Umbilical cord (tissue), 2 donors: ENCODE data around the gene COL15A1. TPM values are rescaled to one million over a fixed set of nuclear protein-coding genes. Genes with fewer than 3 reads are reported as not detected.
A peak's percentile ranks its signal among the peaks of the same experiment; 100 is the strongest.

ENCODE experiments used
- DNase-seq: peaks from one replicate; pipeline ENCODE4 v3.0.0-alpha.2; 2015; ENCODE audit warnings: low spot score
- total RNA-seq: library from RNA; depleted of rRNA; stranded (reverse); fragments of >200 nt; gene quantifications from one replicate; pipeline ENCODE4 v1.2.3, GENCODE V29; 2014; ENCODE audit warnings: low replicate concordance; ENCODE audit not compliant: insufficient read depth

COL15A1 gene
- total RNA-seq, 1 donor from 2014 or later: 348 TPM

DNA sequence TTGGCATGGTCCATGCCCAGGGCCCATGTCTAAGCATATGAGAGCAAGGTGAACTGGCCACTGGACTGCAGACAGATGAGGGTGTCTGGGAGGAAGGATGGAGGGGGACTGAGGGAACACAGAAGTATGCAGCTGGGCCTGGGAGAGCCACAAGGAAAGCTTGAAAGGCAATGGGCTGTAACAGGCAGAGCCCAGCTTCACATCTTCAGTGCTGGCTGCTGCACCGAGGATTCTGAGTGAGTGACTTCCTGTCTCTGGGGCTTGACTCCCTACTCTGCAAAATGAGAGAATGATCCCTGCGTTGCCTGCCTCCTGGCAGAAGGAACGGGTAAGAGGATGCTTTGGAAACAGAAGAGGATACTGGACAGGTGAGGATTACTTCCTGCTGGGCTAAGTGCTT, 29.0 kb downstream of the COL15A1 start:
- no peak for DNase-seq

DNA sequence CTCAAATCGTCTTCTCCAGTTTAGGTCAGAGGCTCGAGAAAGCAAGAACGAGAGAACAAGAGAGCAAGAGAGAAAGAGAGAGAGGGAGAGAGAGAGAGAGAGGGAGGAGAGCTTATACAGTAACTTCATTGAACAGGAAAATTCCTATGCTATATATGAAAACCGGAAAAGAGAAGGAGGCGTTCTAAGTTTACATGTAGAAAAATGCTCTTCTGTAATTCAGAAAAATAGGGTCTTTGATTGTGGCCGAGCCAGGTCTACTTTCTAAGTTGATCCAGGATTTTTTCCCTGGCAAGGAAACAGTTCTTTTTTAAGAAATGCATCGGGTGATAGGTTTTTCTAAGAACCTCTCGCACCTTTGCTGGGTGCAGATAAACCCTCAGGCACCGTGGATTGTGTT, 29.5 kb downstream of the COL15A1 start:
- DNase-seq: no peak

DNA sequence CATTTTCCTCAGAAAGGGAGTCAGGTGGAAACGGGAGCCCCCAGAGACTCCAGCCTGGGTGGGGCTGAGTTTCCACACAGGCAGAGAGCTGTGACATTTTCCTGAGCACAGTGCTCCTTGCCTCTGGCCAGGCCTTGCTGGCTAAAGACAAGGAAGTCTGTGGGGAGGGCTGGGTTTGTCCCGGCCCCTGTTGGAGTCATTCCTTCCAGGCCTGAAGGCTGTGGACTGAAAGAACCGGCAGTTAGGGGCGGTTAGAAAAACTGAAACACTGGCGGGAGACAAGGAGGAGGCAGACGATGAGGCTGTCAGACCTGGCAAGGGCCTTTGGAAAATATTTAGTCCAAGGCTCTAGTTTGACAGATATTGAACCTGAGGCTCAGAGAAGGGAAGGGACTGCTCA, 29.9 kb downstream of the COL15A1 start:
- DNase-seq: peak; percentile 58

DNA sequence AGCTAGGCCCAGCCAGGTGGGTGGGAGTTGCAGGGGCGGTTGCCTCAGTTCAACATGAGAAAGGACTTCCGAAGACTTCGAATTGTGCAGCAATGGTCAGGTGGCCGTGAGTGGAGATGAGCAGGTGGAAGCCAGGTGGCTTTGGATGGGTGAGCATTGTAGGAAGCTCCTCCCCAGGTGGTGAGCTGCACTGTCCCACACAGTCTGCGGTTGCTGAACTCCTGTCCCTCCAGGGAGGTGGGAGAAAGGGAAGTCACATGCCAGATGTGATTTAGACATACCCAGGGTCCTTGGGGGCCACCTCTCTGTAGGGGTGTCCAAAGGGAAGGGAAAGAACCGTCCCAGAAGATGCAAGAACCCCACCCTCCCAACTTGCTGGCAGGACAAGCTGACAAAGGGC, 30.4 kb downstream of the COL15A1 start:
- no peak for DNase-seq

DNA sequence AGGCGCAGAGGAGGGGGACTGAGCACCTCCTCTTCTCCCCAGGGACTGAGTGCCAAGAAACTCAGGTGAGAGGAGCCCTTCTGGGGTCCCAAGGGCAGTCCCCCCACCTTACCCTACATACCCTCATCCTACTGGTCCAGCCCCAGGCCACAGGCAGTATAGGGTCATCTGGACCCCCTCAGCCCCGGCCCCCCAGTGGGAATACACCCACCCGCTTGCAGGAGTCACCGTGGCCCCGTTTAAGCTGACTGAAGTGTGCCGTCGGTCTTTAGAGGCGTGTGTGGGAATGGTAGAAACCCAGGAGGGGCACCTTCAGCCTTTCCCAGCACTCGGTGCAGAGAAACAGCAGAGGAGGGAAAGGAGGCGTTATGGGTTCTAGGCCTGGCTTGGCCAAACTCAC, 30.8 kb downstream of the COL15A1 start:
- no peak for DNase-seq

DNA sequence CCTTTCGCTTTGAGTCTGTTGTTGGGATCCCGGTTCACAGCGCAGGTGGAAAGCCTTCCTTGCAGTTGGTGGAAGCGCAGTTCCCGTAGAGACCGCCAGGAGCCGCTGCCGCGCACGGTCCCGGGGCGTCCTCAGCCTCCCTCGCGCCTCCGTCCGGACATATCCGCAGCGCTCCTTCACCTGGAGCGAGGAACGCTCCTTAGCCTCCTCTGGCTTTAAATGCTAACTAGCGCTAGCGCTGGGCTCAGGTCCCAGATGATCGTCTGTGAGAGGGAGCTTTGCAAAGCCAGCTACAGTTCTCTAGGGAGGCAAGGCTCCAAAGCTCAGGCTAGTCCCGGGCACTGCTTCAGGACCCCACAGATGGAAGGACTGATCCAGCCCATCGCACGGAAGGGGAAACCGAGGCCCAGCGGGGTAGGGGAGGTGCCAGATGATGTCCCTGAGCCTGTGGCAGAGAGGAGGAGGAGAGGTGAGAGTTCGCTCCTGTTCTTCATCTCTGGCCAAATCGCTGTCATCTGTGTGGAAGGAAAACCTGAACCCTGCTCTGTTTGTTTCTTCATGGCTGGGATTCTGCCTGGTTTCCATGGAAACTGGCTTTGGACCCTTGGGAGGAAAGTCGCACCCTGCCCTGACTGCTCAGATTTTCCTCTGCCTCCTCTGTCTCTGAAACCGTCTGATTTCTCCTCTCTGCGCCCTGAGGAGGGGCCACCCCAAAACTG, 31.4 kb downstream of the COL15A1 start:
- DNase-seq: peak; percentile 64

DNA sequence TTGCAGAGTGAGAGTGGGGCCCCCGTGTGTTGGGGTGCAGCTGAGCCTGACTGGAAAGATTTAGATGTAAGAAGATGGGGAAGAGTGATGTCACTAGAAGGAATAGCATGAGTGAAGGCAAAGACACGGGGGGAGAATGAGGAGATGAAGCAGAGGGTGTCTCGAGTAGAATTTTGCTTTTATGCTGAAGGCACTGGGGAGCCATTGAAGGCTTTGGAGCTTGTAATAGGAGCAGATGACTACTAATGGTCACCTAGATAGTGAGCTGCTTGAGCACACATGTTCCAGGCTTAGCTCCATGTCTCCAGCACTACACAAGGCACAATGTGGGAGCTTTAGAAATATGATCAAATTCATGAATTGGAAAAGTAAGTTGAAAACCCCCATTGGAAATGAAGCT, 32.1 kb downstream of the COL15A1 start:
- DNase-seq: no peak

DNA sequence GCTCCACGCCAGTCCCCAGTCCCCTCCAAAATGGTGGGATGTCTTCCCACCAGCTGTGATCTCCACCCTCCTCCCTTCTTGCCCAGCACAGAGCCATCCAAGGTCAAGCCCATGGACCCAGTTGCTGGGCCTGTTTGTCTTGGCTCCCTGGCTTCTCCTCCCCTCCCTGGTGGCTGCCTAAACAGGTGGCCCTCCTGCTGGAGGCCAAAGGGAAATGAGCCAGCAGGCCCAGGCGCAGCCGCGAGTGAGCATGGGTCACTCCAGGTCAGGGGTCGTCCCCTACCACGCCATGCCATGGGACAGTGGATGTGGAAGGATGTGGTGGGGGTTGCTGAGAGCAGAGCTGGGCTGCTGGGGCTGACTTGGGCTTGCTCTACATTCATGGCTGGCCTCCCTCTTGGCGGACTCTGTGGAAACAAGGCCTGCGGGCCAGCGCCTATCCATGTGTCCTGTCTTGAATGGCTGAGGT, 33.6 kb downstream of the COL15A1 start:
- no peak for DNase-seq

DNA sequence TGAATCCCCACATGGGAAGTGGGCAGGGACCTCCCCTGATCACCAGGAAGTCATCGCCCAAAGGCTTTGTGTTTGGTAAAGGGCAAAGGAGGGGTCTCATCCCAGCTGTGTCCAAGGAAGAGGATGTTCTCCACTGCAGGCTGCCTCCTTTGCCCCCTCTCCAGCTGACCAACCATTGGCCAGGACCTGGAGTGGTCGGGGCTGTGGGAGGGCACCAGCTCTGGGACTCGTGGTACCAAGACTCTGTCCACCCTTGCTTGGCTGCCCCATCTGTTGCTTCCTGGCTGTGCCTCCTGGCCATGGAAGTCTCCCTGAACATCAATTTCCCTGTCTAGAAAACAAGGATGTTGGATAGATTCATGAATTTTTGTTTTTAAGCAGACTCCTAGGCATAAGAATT, 34.1 kb downstream of the COL15A1 start:
- DNase-seq: no peak

DNA sequence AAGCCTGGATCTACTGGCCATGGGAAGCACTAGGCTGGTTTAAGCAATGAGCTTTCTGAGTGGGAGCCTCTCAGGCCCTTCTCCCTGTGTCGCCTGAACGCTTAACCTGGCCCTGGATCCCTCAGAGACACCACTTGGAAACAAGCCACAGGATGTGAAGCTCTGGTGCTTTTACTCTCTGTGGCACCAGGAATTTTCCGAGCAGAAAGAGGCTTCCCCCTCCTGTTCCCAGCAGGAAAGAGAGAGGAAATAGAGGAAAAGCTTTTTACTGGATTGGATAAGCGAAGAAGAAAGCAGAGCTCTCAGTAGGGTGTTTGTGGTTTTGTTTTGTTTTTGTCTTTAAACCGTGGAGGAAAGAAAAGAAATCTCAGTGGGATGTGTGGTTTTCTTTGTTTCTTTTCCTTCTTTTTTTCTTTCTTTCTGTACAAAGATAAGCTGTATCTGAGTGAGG, 34.5 kb downstream of the COL15A1 start:
- DNase-seq: no peak

DNA sequence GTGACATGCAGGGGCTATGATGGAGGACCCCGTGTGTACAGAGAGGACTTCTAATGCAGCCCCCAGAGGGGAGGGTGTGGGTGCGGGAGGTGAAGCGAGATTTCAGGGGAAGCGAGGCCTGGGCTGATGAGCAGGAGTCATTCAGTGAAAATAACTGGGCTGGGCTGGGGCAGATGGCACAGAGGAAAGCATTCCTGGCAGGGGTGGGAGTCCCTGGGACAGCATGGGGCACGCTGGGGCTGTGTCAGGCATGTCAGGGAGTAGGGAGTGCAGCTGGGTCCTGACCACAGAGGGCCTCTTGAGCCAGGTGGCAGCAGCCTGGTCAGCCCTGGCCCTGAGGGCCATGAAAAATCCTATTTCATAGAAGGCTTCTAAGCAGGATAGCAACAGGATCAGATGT, 36.6 kb downstream of the COL15A1 start:
- DNase-seq: no peak

DNA sequence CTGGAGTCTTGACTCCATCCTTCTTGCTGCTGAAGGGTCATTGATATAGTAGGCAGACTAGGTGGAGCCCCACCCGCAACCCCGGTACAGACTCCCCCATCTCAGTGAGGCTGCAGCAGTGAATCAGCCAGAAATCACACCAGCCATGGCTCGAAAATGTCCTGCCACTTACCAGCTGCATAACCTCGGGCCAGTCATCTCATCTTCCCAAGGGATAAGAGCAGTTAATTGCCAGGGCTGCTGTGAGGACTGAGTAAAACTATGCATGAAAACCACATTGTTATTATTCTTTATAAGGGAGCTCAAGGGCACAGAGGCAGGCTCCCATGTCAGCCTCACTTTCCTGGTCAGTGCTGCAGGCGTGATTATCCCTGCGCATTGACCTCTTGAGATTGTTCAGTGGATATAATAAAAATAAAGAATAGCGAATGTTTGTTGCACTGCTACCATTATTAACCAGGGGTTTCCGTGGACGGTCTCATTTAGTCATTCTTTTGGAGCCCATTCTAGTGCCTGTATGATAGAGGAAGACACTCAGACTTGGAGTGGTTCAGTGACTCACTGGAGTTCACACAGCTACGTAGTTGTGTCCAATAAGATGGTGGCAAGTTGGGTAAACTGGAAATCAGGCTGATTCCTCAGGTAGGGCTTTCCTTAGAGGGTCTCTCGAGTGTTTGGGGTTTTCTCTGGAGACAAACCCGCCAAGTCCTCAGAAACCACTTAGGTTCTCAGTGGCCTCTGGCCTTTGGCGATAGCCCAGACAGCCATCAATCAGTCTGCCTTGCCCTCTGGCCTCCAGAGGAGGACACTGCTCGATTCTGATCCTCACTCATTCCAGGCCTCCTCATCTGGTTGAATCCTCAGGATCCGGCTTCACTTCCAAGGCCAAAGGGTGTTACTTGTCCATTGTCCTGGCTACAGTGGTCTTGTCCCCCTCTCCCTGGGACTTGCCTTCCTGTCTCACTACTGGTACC, 39.9 kb downstream of the COL15A1 start:
- DNase-seq: no peak

DNA sequence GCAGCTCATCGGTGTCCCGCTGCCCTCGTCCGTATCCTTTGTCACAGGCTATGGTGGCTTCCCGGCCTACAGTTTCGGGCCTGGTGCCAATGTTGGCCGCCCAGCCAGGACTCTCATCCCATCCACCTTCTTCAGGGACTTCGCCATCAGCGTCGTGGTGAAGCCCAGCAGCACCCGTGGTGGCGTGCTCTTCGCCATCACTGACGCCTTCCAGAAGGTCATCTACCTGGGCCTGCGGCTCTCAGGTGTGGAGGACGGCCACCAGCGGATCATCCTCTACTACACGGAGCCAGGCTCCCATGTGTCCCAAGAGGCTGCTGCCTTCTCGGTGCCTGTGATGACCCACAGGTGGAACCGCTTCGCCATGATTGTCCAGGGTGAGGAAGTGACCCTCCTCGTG, 41.9 kb downstream of the COL15A1 start:
- no peak for DNase-seq

DNA sequence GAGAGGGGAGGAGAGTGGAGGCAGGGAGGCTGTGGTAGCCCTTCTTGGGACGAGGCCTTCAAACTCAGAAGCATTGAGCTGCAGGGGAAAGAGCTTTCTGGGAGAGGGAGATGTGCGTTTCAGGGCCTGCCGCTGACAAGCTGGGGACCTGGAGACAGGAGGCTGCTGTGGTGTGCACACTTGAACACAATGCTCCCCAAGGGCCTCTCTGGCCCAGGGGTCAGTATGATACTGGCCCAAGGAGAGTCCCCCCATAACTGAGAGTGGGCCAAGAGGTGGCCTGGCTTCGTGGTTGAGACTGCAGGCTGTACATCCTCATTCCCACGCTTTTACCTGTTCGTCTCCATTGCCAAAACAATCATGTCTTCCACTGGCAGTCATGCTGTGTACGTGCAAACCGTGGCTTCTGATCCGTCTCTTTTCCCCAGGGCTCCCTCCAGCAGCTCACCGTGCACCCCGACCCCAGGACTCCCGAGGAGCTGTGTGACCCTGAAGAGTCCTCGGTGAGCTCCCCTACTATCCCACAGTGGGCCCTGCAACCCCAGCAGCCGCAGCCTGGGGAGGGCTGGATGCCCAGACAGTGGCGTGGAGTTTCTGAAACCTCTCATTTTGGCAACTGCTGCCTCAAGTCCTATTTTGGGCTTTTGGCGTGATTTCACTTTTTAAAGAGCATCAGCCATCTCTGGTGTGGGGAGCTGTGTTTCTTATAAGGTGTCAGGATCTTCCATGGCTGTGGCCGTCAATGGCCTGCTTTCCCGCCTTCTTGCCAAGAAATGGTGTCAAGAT, 43.4 kb downstream of the COL15A1 start:
- no peak for DNase-seq

DNA sequence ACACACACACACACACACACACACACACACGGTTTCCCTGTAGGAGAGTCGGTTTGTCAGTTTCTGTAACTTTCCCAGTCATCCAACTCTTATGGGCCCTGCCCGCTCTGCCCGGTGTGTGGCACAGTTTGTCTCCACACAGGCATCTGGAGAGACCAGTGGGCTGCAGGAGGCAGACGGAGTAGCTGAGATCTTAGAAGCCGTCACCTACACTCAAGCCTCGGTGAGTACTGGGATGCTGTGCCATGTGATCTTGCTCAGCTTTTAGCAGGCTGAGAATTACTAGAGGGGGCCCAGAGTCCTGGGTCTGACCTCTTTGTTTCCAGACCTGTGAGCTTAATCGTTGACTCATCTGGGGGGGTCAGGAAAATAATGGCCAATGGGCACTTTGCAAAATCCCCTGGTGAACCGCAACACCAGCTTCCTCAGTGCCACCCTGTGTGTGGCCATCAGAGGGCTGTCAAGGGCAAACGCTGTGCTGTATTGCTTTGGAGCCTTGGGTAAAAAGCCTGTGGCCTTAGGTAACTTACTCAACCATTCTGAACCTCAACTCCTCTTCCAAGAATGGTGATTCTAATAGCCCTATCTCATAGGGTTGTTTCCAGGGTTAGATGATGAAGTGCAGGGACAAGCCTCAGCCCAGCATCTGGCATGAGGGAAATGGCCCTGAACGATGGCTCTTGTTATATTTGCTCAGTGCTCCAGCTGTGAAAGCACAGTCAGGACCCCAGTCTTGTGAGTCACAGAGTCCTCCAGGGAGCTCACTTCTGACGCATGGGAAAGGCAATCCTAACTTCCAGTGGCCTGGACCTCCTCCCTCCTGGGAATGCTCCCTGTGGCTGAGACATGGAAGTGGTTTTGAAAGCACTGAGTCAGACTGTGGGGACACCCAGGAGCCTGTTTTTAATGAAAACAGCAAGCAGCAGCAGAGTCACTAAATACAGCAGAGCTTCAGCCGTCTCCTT, 45.6 kb downstream of the COL15A1 start:
- peak; percentile 77 for DNase-seq

DNA sequence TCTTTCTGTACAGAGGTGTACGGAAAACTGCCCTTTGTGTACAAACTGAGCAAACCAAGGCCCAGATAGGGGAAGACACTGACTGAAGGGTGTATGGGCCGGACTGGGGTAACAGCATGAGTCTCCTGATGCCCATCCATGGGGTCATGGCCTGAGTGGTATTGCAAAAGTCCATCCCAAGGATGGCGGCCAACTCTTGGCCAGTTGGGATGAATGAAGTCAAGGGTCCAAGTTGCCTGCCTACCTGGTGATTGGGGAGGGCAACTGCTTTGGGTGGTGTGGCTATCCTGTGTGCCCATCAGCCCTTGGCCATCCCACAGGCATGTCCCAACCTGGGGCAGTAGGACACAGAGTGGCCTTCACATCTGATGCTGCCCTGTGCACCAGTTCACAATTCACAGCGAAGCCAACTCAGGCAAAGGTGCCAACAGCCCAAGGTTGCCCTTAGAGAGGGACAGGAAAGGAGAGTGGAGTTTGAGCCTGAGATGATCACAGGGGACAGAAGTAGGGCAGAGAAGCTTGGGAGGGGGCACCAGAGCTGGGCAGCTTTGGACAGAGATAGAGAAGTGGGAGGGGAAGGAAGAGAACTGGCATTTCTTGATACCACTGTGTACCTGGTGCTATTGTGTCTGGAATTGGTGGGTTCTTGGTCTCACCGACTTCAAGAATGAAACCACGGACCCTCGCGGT, 46.6 kb downstream of the COL15A1 start:
- no peak for DNase-seq

DNA sequence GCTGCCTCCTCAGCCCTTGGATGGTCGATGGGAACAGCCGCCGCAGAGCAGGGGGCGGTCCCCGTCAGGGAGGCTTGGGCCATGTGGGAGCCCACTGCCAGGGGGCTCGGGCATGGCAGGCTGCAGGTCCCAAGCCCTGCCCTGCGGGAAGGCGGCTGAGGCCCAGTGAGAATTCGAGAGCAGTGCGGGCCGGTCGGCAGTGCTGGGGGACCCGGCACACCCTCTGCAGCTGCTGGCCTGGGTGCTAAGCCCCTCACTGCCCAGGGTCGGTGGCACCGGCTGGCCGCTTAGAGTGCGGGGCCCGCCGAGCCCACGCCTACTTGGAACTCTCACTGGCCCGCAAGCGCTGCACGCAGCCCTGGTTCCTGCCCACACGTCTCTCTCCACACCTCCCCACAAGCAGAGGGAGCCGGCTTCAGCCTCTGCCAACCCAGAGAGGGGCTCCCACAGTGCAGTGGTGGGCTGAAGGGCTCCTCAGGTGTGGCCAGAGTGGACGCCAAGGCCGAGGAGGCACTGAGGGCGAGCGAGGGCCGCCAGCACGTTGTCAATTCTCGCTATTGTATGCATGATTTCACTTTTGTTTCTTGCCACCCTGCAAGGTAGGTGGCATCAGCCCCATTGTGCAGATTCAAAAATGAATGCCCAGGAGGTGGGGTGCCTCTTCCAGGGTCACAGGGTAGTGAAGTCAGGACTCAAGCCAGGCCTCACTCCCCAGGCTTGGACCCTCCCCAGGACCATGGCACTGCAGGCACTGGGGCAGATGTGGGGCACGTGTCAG, 48.6 kb downstream of the COL15A1 start:
- no peak for DNase-seq

DNA sequence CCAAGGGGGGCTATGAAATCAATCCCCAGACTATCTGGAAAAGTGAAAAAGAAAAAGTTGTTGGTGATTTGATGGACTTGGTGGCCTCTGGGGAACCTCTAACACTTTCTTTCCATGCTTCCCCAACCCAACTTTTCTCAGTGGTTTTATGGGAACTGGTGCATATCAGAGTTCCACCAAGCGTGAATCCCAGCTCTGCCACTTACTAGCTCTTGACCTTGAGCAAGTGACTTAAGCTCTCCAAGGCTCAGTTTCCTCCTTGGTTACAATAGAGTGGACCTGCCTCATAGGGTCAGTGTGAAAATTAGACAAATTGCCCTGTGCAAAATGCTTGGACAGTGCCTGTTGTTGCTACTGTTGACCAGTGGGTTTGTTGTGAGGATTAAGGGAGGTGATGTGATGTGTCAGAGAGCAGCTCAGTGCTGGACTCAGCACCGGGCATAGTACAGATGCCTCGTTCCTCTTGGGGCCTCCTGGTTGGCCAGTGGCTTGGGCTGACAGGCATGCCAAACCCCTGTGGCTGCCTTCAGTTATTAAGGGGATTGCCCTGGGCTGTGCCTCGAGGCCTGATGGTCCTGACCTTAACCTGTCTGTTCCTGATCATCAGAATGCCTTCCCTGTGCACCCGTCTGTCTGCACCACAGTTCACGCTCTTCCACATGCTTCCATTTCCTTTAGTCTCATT, 49.3 kb downstream of the COL15A1 start:
- DNase-seq: no peak

DNA sequence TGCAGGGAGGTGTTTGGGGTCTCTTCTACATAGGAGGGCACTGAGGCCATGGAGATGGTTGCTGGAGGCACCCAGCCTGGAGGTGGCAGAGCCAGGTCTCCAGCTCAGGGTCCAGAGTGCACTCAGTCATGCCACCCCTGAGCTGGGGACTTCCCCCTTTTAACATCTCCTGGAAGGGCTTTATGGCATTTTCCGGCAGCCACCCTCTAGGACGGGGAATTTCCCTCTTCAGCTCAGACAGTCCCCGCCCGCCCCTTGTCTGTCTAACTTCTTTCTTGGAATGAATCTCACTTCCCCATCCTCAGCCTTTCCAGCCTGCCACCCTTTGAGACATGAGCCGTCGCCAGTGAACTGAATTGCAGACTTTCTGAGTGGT, 49.9 kb downstream of the COL15A1 start:
- DNase-seq: peak; percentile 71
